GM19025 (cell line): Measurements from ENCODE around the gene CDC7.

ENCODE experiments used
- ATAC-seq: cut with Tn5 transposase; IDR thresholded peaks from one replicate; pipeline ENCODE4 v1.9.1; 2021; ENCODE audit warnings: mild to moderate bottlenecking, low read depth, moderate library complexity; ENCODE audit not compliant: unreplicated experiment

CDC7 gene

DNA sequence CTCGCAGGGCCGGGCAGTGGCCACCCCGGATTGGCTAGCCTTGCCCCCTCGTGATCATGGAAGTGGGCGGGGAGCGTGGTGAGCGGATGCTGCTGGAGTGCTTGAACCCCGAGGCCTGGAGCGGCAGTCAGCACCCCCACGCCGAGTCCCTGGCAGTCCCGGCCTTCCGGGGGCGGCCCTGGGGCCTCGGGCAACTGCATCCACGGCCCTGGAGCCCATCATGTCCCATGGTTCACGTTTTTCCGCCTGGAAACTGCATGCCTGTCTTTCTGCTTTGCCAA, 45.6 kb downstream of the CDC7 start:
- ATAC-seq: no peak

DNA sequence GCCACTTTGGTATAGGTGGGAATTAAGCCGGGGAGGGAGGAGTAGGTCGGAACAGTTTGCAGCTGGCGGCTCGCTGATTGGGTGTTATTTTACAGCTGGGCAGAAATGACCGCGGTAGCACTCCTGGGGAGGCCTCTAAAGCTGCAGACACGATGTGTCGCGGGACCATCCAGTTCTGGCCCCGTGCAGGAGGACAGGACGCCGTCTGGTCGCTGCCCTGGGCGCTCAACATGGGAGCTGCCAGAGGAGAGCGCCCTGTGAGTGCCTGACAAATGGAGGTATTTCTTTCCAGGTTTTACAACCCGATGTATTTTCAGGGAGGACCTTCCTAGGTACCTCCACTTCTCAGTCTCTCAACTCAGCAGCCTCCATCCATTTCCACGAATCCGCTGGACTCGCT, 46.2 kb downstream of the CDC7 start:
- ATAC-seq: no peak

DNA sequence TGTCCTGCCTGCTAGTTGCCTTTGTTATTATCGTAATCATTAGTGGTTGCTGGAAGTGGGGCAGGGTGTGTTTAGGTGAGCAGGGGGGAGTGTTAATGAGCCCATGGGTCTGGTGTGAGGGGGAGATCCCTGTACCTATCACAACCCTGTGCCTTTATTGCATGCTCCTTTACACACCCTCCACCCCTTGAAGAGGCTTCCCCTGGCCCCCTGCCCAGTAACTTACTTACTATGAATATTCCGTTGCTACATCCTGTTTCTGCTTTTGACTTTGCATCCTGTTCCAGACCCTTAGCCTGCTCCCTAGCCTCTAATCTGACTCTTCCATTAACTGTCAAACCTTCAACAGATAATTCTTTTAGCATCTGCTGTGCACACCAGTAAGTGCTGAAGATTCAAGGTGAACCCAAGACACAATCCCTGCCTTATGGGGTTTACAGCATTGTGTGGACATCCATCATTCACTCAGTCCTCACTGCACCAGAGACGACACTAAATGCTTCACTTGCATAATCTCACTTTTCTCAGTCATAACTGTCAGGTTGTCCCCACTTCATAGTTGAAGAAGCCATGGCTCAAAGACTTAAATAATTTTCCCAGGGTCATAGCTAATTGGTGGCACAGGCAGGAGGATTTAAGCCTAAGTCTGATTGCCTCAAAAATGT, 47.9 kb downstream of the CDC7 start:
- ATAC-seq: no peak

DNA sequence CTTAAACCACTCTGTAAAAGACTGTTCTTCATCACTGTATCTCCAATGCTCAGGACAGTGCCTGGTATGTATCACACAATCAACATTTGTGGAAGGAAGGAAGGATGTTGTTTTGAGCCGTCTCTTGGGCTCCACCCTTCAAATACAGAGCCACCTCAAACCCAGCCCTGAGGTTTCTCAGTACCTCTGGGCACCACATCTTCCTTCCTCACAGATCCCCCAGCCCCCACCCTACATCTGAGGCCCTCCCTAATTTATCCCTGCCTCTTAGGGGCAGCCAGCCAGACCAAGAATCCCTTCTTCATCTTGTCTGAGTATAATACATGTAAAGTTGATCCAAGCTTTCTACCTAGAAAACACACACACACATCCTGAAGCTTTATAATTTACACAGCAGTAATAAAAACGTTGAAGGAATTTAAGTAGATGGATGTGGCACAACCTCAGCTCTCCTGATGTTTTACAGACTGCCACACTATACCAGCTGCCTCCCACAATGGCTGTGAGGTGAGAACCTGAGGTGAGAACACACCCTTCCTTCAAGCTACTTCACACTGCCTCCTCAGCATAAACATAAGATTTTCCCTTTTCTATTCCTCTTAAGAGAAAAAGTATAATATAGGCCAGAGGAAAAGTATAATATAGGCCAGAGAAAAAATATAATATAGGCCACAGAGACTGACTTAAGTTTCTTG, 48.5 kb downstream of the CDC7 start:
- no peak for ATAC-seq

DNA sequence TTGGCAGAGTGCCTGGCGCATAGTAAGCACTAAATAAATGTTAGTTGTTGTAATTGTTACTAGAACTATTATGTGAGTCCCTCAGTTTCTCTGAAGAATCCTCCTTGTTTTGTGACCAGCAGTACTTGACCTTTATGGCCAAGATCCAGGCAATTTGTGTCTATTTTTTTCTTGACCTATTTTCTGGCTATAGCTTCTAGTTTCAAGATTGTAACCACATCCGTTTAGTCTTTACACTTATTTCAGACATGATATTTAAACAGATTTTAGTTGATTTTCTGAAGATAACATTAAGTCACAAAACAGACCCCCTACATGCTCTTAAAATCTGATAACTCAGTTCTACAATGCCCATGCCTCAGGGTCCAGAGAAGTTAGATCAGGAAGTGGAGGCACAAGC, 50.3 kb downstream of the CDC7 start:
- no peak for ATAC-seq

DNA sequence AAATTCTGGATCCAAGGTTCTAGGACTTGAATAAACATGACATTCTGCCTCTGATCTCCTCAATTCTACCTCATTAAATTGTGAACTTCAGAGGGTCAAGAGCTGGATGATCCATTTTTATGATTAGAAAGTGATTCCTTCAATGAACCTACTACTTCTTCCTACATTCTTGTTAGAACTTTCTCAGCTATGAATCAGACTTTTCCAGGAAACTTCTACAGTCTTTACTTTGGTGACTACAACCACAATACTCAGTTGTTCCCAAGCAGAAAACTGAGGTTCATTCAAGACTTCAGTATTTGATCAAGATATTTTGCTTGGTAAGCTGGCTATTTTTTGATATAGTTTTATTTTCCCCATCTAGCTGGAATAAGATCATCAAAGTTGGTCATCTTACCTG, 51.4 kb downstream of the CDC7 start:
- no peak for ATAC-seq

DNA sequence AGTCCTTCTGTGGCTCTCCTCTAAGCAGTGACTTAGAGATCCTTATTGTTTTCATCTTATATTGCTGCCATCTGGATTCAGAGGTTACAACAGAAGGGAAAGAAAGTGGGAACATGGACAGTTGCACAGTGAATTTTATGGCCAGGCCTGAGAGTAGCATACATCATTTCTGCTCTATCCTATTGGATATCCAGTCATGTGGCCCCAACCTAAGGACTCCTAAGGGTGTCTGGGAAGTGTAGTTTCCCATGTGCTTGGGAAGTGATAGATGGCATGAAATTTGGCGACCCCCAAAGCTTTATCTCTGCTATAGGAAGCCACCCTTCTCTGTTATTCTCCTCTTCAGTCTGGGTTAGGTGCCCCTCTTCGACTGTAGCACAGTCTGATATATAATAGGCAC, 51.9 kb downstream of the CDC7 start:
- ATAC-seq: no peak

DNA sequence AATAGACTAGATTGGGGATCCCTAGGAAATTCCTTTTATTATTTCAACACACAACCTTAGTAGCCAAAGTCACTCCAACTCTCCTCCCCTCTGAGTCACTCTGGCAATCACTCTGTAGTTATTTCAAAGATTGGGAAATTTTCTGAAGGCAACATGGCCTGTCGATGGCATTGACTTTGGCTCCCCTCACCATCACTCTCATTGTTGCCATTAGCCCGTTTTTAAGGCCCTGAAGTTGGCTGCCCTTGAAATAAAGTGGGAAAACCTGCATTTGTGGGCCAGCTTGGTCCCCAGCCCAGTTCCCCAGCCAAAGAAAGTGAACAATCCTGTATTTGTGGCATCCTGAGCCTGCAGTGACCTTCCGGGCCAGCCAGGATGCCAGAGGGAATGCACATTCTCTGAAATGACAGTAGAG, 52.5 kb downstream of the CDC7 start:
- ATAC-seq: no peak

DNA sequence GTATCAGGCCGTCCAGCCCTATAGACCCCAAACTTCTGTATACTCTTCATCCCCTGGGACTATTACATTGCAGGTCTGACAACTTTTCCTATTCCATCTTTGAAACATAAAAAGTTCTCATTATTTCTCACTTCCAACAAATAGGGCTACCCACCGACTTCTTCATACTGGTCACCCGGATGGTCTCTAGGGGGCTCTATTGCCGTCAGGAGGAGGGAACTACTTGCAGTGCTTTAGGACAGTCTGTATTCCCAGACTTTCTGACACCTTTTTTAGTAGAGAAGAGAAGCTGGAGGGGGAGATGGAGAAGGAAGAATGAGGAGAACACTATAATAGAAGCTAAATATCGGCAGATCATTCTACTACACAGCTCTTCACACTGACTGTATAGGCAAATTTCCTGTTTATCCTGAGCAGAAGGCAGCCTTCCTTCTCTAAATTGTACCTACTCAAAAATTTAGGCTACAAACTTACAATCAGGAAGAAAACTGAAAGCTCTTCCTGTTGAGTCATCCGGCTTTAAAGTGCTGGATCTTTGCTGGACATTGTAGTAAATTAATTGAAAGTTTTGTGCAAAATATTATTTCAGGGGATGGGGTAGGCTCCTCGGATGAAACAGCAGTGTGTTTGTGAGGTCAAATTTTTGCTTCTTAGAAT, 54.6 kb downstream of the CDC7 start:
- no peak for ATAC-seq

DNA sequence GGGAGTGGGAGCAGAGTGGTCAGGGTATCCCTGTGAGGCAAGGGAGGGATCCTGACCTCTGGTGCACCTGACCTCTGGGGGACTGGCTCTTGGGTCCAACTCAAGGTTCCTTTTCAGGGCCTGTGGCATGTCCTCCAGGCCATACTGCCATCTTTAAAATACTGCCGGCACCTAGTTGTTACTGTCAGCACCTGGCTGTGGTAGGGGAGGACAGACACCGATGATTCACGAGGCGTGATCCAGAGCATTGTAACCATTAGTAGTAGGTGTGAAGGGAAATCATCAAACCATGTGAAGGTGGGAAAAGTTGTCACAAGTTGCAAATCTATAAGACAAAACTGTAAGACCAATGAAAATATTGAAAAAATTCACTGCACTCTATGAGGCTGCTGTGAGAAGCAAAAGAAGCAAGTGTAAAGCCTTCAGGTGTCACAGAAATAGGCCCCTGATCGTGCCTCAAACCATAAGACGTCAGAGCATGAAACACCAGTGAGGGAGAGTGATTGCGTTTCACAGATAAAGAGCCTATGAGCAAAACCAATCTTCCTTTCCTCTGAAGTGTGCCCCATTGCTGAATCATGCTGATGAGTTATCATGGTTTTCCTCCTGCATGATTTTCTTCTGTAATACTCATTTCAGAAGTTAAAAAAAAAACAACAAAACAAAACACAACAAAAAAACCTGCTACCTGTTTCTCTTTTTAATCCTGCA, 55.3 kb downstream of the CDC7 start:
- ATAC-seq: no peak

DNA sequence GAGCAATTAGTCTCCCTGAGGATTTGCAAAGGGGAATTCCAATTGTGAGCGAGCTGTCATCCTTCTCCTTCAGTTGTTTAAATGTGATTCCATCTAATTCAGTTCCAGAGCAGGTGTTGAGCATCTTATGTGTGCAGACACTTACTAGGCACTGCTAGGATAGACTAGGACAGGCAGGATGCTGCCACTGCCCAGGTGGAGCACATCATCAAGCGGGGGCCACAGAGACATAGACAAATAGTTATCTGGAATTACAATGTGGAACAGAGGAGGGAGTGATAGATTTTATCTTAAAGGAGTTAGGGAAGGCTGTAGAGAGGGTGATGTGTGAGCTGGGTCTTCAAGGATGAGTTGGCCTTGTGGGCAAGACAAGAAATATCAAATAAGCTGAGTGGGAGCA, 55.9 kb downstream of the CDC7 start:
- no peak for ATAC-seq

DNA sequence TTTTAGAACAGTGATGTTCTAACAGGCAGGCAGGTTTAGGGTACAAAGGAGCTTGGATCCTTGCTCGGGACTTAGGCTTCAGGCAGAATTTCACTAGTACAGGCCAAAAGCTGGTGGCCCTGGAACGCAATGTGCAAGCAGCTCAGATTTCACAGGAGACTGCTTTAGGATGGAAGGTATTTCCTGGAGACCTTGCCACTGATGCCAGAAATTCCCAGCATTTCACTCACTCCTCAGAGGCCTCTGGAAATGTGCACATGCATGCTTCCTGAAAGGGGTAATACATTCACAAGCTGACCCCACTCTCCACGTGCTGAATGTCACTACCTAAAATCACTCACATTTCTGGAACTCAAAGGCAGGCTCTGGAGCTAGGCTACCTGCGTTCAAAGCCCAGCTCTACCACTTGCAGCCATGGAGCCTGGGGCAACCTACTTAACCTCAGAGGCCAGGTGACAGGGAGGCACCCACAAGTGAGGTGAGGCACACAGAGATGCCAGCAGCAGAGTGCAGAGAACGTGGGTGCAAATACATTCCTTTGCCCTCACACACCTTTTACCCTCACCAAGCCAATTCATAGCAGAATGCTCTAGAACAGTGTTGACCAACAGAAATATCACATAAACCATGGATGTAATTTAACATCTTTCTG, 56.5 kb downstream of the CDC7 start:
- ATAC-seq: no peak

DNA sequence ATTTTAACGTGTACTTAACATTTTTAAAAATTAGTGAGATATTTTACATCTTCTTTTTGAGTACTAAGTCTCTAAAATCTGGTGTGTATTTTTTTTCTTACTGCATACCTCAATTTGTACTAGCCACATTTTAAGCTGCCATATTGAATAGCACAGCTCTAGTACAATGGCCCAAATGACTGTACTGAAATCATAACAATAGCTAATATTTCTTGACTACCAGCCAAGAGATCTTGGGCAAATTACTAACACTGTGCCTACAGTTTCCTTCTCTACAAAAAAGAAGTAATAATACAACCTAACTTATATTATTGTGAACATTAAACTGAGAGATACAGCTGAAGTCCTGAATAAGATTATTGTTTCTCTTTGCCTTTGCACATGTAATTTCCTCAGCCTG, 57.2 kb downstream of the CDC7 start:
- ATAC-seq: no peak

DNA sequence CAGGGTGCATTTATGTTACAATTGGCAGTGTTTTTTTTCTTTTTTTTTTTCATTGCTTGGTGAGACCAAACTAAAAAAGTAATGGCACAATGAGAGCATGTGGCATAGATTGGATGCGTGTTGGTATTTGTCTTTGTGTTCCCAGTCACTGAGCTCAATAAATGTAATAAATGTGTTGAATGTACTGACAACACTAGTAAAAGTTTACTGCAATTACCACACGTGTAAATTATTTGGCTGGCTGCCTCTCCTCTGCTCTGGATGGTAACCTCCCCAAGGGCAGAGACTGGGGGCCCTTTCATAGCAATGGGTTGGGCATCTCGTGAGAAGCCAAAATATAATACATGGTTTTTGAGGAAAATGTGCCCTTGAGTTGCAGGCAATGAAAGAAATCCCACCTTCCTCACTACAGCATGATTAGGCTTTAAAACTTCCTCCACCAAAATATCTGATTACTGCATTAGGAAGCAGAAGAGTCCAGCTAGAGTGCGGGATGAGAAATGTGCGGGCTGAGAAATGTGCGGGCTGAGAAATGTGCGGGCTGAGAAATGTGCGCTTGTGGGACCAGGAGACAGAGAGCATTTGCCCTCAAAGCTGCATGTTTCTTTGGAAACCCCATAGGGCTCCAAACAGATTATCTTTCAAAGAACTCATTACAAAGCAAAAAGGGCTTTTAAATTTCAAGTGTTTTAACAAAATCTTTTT, 58.5 kb downstream of the CDC7 start:
- ATAC-seq: no peak

DNA sequence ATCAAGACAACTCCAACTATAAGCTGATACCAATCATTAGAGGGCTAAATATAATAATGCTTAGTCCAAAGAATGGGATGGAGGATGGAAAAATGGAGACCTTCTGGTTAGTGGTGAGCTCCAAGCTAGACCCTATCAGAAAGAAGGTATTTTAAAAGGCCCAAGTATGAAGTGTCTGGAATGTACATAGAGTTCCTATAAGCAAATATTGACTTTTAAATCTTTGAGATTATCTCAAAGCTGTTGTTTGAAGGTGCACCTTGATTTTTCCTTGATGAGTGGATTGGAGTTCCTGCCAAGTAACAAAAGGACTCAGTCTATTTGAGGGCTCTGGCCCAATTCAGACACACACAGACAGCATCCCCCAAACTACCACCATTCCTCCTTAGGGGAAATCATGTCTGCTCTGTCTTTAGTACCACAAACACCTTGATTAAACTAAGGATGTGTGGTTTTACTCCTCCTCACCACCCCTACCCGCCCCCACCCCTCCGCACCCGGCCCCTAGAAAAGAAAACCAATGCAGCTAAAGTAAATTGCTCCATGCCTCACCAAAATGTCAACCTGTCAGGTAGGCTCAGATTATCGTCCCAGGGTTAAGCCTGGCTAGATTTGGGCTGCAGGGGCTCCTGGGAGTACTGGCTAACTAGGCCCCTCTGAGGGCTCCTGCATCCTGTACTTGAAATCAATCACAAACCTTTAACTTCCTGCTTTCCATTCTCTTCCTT, 59.4 kb downstream of the CDC7 start:
- no peak for ATAC-seq

DNA sequence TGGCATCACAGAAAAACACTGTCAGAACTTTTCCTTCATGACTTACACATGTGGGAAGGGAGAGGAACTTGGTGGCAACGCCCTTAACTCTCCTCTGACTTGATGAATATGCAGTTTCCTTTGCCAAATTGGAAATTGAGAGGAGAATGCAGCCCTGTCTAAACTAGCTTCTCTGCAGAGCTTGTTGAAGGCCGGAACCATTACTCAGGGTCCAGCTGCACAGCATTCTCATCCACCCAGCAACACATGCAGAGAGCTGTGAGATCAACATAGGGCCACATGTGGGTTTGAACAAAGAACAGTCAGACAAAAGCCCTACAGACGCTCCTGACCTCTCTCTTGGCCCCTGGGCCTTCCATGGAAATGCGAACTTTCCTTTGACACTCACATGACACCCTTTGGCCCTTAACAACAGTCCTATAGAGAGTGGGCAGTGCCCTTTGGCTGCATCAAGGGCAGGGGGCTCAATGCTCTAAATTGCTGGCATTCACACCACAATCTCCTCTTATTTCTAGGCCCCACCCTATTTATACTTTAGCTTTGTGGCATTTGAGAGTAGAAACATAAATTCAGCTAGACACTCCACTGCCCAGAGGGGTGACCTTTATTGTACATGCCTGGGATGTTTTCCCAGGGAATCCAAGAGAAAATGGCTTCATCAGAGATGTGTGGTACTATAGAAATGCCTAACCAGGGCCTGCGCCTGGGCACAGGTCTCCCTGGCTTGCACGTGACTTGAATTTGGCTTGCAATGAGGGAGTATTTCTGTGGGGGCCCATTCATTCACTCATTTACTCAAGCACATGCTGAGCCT, 64.4 kb downstream of the CDC7 start:
- ATAC-seq: no peak

DNA sequence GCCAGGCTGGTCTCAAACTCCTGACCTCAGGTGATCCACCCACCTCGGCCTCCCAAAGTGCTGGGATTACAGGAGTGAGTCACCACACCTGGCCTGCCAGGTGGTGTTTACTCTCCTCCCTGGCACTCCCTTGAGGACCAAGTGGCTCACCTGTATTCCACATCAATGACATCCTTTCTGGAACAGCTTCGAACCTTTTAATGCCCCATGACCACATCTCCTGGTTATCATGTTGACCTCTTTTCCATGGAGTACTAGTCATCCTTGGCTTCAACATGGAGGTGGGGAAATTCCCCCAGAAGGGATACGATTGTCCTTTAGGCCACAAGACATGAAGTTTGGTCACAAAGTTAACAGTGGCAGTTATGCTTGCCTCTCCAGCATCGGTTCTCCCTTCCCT, 66.9 kb downstream of the CDC7 start:
- no peak for ATAC-seq

DNA sequence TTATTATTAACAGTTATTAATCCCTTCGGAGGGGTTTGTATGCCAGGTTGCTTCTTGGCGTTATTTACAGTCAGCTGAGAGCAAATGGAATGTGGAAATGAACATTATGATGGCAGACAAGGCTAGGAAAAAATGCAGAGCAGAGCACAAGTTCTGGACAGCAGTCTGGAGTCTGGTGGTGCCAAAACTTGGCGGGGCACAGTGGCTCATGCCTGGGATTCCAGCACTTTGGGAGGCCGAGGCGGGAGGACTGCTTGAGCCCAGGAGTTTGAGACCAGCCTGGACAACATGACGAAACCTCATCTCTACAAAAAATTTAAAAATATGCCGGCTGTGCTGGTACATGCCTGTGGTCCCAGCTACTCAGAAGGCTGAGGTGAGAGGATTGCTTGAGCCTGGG, 67.6 kb downstream of the CDC7 start:
- no peak for ATAC-seq
